GM18498 (cell line): Measurements from ENCODE around the gene RCVRN.

Experiments used
- ATAC-seq: cut with Tn5 transposase; IDR thresholded peaks from one replicate; pipeline ENCODE4 v1.9.1; 2021; ENCODE audit warnings: mild to moderate bottlenecking, moderate library complexity; ENCODE audit not compliant: unreplicated experiment

The RCVRN gene

DNA sequence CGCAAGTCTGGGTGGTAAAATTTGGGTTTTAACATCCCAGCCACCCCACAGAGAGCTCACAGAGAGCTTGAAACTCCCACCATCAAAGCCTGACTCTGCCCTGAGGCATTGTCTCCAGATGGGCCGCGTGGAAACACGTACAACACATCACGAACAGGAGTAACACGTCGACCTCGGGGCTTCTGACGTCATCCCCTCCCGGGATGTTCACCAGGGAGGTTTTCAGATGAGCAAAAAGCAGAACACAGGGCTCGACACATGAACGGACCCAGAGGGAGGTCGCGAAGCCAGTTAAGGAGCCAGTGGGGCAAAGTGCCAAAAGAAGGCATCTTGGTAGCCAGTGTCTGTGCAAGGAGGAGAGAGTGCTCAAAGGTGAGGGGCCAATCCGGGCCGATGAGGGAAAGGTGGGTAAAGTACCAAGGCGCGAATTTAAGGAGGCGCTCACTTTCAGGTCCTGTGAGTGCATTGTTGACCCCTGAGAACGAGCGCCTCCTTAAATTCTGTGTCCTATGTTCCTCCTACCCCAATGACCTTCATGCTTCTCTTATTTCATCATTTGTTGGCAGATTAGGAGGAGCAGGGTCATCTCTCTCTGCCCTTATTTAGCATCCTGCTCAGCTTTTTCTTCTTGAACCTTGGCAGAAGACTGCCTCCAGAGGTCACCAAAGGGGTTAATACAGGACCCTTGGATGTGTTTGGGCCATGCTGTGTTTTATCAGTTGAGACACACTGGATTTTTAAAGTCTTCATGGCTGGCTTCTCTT, 5.6 kb downstream of the RCVRN start:
- ATAC-seq = no peak

GRCh38 chr17:9898812-9899211, 6.3 kb downstream of the RCVRN start:
- no peak for ATAC-seq

DNA sequence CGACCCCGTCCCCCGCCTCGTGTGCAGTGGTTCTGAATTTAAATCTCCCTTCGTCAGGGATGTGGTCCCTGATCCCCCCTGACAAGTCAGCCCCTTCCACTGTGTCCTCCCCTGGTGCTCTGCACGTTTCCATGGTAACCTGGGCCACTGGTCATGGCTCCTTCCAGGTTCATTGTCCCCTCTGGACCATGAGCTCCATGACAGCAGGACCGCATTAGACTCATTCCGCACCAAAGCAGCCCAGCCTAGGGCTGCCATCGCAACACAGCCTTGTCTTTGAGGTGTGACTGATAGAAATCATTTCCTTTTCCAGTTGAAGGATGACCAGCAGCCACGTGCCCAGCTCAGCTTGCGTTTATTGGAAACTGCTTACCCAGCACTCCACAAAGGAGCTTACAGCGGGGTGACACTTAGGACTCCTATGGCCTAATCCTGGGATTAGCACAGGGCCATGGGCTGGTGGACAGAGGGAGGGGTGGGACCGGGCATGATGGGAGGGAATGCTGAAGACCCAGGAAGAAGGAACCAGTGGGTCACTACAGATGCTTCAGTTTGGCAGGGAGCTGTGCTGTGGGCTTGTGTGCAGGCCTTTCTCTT, 7.6 kb downstream of the RCVRN start:
- no peak for ATAC-seq

DNA sequence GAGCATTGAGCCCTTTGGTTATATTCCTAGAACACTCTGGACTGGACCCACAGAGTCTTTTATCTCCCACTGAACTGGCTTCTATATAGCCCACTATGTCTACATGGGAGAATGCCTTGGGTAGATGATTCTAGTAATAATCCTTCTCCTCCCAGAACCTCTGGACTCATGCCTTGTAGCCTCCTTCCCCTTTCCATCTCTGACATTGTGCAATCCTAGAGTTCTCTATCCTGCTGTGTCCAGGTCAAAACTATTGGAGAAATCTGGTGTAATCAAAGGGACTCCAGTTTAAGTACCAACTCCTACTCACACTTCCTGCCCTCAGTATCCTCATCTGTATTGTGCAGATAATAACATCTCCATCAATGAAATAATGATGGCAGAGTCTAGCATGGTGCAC, 9.1 kb downstream of the RCVRN start:
- no peak for ATAC-seq

DNA sequence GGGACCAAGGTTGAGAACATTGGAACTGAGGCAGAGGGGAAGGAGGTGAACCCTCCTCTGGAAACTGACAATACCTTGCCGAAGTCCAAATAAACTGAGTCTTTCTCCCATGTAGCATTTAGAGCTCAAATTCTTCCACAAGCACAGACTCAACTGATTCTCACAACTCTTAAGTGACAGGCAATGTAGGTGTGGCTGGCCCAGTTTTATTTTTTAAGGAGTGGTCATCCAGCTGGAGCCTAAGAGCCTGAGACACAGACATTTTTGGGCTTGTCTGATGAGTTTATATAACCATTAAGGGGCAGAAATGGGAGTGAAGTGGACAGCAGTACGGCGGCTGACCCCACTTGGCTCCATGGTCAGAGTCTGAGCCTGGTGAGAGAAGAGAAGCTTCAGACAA, 10.8 kb downstream of the RCVRN start:
- ATAC-seq = no peak

DNA sequence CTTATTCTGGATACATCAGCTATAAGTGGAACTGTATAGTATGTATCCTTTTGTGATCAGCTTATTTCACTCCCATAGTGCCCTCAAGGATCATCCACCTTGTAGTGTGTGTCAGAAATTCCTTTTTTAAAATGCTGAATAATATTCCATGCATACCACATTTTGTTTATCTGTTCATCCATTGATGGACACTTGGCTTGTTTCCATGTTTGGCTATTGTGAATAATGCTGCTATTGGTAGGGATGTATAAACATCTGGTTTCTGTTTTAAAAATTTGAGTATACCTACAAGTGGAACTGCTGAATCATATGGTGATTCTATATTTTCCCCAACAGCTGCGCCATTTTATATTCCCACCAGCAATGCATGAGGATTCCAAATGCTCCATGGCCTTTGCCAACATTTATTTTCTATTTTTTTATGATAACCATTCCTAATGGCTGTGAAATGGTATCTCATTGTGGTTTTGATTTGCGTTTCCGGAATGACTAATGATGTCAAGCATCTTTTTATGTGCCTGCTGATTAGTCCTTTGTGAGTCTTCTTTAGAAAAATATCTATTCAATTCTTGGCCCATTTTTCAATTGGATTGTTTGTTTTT, 11.6 kb downstream of the RCVRN start:
- ATAC-seq = no peak

DNA sequence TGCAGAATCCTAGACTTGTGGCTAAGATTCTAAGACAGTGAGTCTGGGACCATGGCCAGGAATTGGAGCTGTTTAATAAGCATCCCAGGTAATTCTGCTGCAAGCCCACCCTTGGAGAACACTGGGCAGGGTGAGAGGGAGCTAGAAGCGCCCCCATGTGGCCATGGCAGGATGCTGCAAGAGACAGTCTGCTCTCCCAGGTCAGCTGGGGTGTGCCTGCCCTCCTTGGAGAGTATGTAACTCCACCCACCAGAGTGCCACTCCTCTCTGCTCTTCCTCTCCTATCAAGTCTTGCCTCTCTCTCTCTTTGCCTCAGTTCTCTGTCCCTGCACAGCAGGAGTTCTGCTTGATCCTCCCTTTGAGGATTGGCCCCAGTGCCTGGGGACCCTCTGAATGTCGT, 14.9 kb downstream of the RCVRN start:
- ATAC-seq = peak; percentile 44

- ATAC-seq = no peak
Measured at GRCh38 chr17:9887508-9887907, 17.6 kb downstream of the RCVRN start.

GRCh38 chr17:9886141-9886930, 18.7 kb downstream of the RCVRN start:
- ATAC-seq = no peak

DNA sequence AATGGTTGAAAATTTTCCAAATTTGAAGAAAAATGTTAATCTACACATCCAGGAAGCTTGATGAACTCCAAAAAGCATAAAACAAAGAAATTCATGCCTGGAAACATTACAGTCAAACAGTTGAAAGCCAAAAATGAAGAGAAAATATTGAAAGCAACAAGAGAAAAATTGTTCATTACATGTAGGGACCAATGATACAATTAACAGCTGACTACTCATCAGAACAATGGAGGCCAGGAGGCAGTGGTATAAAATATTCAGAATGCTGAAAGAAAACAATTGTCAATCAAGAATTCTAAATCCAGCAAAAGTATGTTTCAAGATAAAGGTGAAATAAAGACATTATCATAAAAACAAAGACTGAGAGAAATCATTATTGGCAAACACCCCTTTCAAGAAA, 21.6 kb downstream of the RCVRN start:
- ATAC-seq = no peak

DNA sequence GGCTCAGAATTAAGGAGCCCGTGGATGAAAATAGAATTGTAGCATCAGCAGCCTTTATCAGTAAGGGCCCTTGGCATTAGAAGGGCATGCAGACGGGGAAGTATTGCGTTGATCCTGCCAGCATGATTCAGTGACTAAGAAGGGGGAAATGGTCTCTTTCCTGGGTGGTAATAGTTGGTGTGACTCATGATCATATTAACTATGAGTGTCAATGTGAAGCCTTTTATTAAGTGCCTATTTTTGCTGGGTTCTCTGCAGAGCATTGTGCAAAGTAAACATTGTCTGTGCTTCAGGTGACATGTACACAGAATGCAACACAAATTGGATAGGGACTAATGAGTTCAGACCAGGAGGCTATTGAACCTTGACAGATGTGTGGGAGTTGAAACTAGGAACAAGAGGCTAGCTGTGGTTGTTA, 24.5 kb downstream of the RCVRN start:
- no peak for ATAC-seq

GRCh38 chr17:9878786-9879525, 26.1 kb downstream of the RCVRN start:
- ATAC-seq = no peak

DNA sequence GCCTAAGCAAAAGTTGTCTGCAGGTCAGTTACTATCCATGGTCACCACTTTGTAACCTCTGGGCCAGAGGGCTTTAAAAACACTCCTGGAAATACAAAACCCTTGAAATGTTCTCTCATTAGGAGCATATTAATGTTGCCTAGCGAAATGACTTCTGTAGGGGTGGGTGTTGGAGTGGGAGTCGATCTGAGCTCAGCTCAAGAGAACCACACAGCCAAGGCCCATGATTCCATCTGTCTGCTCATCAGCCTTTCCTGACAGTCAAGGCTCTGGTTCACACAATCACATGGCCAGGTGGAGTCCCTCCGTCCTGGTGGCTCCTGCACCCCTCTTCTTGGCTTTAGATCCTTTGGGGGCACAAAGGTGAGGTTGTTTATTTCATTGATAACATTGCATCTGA, 26.7 kb downstream of the RCVRN start:
- ATAC-seq = no peak

- ATAC-seq = no peak
Measured at GRCh38 chr17:9875441-9875840, 29.6 kb downstream of the RCVRN start.

DNA sequence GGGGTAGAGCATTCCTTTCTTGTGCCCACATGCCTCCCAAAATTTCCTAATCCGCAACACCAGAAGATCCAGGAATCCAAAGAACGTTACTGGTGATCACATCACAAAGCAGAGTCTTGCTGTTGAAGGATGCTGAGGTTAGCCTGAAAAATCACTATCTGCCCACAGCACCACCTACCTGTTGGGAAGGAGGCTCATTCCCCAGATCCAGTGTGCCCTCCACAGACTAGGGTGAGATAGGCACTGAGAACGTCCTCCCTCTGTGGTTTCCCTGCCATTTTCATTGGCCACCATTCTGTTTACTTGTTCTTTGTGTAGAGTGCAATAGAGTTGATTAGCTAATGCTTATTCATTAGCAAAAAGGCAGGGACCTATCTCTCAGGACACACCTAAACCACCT, 30.3 kb downstream of the RCVRN start:
- no peak for ATAC-seq

- ATAC-seq = no peak
Measured at GRCh38 chr17:9872852-9873251, 32.2 kb downstream of the RCVRN start.

- ATAC-seq = no peak
Measured at GRCh38 chr17:9868552-9868951, 36.5 kb downstream of the RCVRN start.

- ATAC-seq = no peak
Measured at GRCh38 chr17:9865586-9865985, 39.5 kb downstream of the RCVRN start.

- ATAC-seq = no peak
Measured at GRCh38 chr17:9862949-9863348, 42.1 kb downstream of the RCVRN start.

DNA sequence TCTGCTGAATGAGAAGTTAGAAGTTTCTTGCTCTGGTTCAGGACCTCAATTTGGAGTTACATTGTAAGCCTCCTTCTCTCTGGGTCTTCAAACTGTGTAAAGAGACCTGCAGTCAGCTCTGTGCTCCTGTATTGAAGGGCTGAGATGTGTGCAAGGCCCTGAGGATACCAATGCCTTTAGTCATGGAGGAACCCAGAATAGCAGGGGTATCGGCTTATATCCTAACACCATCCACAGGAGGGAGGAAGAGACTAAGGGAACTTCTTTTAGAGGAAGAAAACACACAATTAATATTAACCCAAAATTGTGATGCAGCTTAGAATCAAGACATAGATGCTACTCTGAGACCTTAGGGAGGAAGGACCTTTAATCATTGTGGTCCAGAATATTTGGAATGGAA, 42.9 kb downstream of the RCVRN start:
- ATAC-seq = no peak

DNA sequence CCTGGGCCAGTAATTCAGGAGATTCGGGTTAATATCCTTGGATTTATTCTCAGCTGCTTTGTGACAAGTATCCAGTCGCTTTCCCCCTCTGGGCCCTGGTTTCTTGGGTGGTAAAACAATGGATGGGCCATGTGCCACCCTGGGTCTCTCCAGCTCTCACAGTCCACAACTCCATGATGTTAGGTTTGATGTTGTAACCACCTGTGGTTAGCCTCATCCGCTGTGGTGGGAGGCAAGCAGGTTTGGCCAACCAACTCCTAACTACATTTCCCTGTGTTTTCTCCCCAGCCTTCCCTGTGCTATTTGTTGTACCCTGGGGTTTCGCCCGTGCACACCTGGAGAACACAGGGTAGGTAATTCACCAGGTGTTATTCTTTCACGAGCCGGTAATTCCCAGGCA, 44.2 kb downstream of the RCVRN start:
- no peak for ATAC-seq
